DMS53 treated with DMSO at 0.1 percent for 48 hours (cell line): ENCODE data around the gene CLCF1.

ENCODE experiments used
- DNase-seq: peaks from one replicate; lab custom pipeline; 2025; ENCODE audit not compliant: unreplicated experiment; lab: John Stamatoyannopoulos, UW

The CLCF1 gene

GRCh38 chr11:67396259-67396581 is 22.8 kb upstream of the CLCF1 start:
- DNase-seq, result no peak

GRCh38 chr11:67395555-67396258 is 22.3 kb upstream of the CLCF1 start:
- no peak for DNase-seq

GRCh38 chr11:67393990-67394389 is 20.6 kb upstream of the CLCF1 start:
- no peak for DNase-seq

- DNase-seq, result no peak
These were observed 20.0 kb upstream of the CLCF1 start for GRCh38 chr11:67393437-67393836.

- DNase-seq, result peak; percentile 36
These were observed 18.9 kb upstream of the CLCF1 start for GRCh38 chr11:67392183-67392715.

GRCh38 chr11:67391304-67392182 is 18.1 kb upstream of the CLCF1 start, which contains the start of gene RAD9A:
TSS of gene RAD9A (plus strand) at chr11:67391986. CDS start at chr11:67392045, 59 bp downstream.
- peak; percentile 94 for DNase-seq

- no peak for DNase-seq
These were observed 17.5 kb upstream of the CLCF1 start for GRCh38 chr11:67390947-67391303.

- peak; percentile 20 for DNase-seq
These were observed 16.1 kb upstream of the CLCF1 start for GRCh38 chr11:67389477-67389876.

GRCh38 chr11:67387518-67387917 is 14.1 kb upstream of the CLCF1 start:
- DNase-seq, result no peak

GRCh38 chr11:67387069-67387468 is 13.7 kb upstream of the CLCF1 start:
- no peak for DNase-seq

GRCh38 chr11:67384851-67385366 is 11.5 kb upstream of the CLCF1 start:
- DNase-seq, result no peak

GRCh38 chr11:67382276-67383136 is 9.1 kb upstream of the CLCF1 start:
- DNase-seq, result peak; percentile 60

GRCh38 chr11:67381244-67381972 is 8.0 kb upstream of the CLCF1 start:
- DNase-seq, result no peak

- DNase-seq, result no peak
These were observed 6.0 kb upstream of the CLCF1 start for GRCh38 chr11:67379061-67380058.

- no peak for DNase-seq
These were observed 5.1 kb upstream of the CLCF1 start for GRCh38 chr11:67378544-67378943.

GRCh38 chr11:67376873-67377808 is 3.7 kb upstream of the CLCF1 start:
- no peak for DNase-seq

GRCh38 chr11:67376063-67376820 is 2.8 kb upstream of the CLCF1 start:
- DNase-seq, result no peak
